NCI-H2029 (cell line): ENCODE results near the gene PIWIL4.

Experiments
- DNase-seq: peaks from one replicate; lab custom pipeline; 2025; lab: John Stamatoyannopoulos, UW

The PIWIL4 gene

DNA sequence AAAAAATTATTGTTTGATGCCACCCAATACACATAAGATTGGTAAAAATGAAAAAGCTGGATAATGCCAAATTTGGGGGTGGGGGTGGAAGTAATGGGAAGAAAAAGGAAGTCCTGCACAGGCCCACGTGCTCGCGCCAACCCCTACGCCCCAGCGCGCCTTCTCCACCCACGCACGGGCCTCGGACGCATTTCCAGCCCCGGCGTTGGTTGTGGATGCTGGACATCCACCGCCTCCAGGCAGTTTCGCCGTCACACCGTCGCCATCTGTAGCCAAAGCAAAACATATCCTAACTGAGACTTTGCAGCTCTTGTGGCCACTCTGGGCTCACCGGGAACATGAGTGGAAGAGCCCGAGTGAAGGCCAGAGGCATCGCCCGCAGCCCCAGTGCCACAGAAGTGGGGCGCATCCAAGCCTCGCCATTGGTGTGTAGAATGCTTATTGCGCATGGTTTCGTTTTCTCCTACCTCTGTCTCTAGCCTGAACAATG, at the start of gene PIWIL4:
Gene PIWIL4 (plus strand): TSS at position 188 of the 490 bp plus-strand sequence. CDS start 151 bp downstream, at position 339.
- DNase-seq = no peak

DNA sequence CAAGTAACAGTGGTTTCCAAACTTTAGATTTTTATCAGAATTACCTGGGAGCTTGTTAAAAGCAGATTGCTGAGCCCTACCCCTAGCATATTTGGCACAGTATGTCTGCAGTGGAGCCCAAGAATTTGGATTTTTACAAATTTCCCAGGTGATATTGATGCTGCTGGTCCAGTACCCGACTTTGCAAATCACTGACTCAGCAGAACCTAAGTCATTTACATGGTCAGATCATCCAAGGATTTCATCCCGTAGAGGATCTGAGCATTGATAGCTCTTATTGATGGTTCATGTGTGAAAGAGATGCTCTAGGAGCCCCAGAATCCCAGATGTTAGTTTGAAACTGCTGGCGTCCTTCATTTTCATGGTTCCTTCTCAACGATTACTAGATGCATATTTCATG, 48.9 kb upstream of the PIWIL4 start:
- DNase-seq = no peak

DNA sequence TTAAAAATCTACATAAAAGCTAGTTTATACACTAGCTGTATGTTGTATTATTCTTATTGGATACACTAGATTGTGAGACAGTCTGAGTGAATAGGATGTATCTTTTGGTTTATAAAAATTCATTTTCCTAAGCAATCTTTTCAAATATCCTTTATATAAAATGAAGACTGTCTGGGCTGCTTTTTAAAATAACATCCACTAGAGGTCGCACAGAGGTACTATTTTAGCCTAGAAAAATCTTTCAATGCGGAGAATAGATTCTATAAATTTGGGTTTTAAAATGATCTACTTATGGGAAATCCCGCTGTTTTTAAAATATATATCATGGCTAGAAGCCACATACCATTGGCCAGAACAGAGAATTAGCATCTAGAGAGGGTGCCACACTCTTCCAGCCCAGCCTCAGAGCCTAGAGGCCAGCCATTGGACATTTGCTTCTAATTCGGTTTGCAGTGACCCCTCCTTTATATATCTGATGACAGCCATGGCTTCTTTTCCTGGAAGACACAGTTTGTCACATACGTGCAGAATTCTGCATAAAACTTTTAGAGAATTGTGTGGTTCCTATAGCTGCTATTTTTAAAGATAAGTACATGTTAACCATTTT, 47.6 kb upstream of the PIWIL4 start:
- peak; percentile 6 for DNase-seq

DNA sequence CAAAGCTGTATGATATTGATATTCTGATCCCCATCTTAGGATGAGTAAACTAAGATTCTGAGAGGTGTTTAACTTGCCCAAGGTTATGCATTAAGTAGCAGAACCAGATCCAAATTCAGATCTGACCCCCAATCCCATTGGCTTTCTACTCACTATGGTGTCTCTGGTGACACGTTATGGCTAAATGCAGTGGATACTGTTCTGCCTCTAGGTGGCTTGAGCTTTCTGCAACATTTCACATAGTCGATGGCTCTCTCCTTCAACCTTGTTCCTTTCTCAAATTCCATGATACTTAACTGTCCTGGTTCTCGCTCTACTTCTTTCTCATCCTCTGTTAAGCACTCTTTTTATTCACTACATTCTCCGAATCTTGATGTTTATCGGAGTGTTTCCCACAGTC, 45.5 kb upstream of the PIWIL4 start:
- DNase-seq = no peak

DNA sequence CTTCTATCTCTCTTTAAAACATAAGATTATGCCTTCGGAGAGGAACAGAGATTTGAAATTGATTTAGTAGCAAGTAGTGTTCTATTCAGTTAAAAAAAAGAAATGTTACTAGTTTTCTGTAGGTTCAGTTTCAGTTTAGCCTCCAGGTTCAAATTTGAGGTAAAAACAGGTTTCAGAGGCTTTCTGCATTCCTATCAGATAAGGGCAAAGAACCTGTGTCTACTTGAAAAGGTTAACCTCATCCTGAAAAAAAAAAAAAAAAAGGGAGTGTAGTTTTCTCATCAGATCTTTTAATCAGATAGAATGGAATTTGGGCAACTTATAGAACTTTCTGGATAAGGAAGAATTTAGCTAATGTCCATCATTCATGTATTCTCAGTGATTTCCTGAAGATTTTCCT, 42.8 kb upstream of the PIWIL4 start:
- no peak for DNase-seq

DNA sequence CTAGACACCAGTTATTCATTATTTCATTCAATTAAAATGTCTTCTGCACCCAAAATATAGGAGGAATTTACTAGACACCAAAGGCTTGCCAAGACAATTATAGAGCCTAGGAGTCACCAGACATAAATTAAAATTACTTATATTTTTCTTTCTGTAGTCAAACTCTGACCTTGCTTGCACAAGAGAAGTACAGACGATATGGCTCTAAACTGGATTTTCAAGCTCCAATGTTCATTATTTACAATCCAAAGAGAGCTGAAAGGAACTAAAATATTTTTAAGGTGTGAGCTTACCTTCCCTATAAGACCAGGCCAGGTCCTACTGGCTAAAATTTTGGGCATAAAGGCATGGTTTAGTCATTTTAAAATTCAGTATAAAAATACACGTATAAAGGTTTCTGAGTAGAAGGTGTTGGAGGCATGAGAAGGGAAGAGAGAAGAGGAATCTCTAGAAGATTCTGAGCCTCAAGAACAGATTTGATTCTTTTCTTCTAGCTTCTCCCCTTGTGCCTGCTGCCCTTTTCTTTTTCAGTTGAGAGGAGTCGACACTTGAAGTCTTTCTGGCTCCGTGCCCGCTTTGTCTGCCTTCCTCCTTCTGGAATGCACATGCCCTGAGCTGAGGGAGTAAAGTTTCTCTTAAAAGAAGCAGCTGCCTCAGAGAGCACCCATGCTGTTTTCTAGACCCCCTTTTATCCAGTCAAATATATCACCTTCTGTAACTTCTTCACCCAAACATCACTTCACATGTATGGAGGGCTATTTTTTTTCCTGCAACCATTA, 41.4 kb upstream of the PIWIL4 start:
- no peak for DNase-seq

DNA sequence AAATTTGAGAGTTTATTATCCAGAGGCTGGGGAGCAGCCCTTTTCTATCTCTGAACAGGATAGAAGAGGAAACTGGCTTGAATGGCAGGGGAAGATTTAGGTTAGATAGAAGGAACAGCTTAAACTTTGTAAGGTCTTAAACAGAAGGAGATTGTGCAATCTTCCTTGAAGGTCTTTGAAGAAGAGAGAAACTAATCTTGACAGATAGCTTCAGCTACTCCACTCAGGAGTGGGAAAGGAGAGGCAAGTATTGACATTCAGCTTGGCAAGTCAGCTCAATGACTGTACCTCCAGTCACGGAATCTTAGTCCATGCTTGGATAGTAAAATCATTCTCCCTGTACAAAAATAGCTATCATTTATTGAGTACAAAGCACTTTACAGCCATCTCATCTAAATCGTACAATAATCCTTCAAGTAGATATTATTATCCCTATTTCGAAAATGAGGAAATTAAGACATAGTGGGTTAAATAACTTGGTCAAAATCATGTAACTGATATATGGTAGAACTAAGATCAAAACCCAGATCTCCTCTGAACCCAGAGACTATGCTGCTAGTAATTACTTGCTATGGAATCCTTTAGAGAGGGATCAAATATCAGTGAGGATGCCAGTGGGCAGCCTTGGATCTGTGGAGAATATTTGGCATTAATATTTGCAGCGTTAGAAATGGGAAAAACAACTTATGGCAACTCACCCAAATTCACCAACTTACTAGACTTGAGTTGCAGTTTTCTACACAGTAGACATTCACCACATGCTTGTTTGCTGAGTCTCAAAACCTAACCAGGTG, 40.3 kb upstream of the PIWIL4 start:
- DNase-seq = no peak

DNA sequence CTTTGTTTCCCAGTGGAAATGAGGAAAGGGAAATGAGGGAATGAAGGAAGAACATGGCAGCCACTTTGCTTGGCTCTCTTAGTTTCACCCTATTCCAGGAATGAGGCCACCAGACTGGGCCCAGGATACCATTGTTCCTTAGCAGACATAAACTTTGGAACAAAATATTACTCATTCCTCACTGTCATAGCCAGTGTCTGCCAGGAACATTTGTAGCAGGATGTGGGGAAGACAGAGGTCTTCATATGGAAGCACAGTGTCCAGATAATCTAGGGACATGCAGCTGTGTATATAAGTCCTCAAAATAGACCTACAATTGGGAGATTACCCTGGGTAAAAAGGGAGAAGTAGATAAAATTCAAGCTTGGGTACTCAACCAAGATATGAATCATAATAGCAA, 38.6 kb upstream of the PIWIL4 start:
- DNase-seq = no peak

DNA sequence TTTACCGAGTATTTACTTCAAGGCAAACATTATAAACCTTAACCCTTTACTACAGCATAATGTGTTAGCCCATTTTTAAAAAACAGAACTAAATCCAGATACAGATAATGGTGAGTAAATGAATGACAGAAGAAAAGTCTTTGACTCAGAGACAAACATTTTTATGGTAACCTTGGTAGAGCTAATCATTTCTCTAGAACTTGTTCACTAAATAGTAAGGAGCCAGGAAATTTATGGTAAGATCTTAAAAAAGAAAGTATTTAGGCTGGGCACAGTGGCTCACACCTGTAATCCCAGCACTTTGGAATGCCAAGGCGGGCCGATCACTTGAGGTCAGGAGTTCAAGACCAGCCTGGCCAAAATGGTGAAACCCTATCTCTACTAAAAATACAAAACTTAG, 35.0 kb upstream of the PIWIL4 start:
- DNase-seq = no peak

DNA sequence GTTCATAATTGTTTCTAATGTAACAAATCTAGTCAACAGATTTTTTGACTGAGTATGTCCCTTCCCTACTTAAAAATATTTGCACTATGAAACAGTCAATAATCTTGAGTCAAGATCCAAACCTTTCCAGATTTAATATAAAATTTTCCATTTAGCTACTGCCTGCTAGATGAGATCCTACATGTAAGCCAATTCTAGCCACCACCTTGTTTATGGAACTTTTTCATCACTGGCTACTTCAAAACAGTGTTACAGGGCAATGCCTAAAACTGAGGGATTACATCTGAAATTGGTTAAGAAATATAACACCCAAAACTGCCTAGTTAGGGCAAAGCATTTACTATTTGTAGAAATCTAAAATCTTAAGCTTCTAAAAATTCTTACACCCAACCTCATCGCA, 34.0 kb upstream of the PIWIL4 start:
- no peak for DNase-seq

DNA sequence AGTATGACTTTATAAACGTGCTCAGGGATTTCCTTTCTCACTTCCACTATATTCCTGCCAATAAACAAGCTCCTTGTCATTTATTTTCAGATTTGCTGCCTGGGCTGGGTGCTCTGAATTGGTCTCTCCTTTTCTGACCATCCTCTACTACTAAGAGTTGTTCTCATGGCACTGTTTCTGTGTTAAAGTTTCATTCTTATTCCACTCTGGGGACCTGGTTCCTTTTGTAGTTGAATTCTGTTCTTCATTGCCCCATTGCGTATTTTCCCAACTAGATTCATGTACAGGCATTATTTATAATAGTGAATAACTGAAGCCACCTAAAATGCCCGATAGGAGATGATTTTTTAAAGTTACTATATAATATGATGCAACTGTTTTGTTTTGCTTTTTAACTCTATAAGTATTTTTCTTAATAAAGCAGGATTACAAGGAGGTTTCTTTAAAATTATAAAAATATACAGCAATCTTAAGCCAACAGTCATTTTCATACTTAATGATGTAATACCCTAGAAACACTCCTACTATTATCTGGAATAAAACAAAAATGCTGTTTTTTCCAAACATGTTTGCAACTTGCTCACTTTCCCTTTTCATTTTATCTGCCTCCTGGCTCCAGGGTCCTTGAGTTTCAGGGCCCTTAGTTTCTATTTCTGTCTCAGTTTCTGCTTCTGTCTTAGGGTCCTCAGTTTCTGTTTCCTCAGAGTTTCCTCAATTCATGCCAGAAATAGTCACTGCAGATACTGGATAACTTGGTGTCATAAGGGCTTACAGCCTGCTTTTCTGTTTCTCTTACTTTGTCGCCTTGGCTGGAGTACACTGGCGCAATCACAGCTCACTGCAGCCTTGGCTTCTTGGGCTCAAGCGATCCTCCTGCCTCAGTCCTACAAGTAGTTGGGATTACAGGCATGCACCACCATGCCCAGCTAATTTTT, 33.2 kb upstream of the PIWIL4 start:
- no peak for DNase-seq

DNA sequence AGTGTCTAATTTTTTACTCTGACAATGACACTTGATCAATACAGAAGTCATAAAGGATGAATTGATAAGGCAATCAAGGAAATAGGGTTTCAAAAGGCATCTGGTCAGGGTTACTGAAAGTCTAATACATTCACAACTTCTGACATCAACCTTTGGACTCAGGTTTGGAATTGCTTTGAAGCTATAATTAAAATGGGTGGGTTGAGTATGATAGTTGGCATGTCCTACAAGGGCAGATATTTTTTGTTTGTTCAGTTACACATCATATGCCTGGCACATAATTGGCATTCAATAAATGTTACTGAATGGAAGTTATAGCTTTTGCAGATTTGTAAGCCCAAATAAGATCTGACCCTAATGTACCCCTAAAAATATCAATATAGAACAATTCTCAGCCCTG, 30.8 kb upstream of the PIWIL4 start:
- no peak for DNase-seq

DNA sequence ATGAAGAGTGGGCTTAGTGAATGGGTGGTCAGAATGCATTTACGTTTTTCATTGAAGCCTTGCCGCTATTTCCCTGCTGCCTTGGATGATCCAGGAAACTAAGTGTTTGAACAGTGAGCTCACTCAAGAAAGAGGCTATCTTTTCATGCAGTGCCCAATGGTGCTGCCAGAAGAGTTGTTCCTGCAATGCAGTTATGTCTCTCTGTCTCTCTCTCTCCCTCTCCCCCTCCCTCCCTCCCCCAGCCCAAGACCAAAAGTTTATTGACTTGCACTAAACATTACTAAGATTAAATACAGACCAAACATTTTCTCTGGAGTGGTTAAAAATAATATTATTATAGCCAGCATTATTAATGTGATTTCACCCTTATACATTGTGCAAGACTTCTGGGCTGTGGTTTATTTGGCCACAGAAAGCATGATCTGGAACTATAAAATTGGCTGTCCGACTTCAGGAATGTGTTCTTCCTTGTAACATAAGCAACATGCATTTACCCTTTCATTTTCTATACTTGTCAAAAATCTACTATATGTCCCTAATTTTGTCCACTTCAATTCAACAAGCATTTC, 30.1 kb upstream of the PIWIL4 start:
- DNase-seq = no peak

DNA sequence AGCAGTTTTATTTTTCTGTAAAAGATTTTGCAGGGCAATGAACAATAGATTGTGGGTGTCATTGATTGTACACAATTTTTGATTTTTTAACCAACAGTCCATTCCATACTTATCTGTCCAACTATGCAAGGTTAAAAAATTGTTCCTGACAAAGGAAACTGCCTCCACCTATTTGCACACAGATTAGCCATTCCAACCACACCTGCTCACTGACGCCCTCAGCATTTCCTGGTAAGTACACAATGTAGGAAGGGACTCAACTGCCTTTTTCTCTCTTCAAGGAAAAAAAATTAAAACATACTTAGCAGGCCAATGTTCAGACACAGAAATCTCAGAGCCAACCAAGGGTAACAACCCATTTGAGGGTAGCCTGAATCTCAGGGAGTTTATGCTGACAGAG, 27.7 kb upstream of the PIWIL4 start:
- DNase-seq = no peak

DNA sequence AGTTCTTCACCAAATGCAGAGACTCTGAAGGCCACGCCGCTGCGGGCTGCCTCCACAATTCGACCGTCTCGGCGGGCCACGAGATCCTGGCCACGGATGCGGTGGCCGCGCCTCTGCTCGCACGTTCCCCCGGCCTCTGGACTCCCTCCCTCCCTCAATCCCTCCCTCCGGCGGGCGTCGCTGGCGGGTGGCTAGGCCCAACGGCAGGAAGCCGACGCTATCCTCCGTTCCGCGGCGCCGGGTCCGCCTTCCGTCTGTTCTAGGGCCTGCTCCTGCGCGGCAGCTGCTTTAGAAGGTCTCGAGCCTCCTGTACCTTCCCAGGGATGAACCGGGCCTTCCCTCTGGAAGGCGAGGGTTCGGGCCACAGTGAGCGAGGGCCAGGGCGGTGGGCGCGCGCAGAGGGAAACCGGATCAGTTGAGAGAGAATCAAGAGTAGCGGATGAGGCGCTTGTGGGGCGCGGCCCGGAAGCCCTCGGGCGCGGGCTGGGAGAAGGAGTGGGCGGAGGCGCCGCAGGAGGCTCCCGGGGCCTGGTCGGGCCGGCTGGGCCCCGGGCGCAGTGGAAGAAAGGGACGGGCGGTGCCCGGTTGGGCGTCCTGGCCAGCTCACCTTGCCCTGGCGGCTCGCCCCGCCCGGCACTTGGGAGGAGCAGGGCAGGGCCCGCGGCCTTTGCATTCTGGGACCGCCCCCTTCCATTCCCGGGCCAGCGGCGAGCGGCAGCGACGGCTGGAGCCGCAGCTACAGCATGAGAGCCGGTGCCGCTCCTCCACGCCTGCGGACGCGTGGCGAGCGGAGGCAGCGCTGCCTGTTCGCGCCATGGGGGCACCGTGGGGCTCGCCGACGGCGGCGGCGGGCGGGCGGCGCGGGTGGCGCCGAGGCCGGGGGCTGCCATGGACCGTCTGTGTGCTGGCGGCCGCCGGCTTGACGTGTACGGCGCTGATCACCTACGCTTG, 23.2 kb upstream of the PIWIL4 start, which contains the start of gene FUT4:
Gene FUT4 (plus strand): TSS at position 227 of the 951 bp plus-strand sequence. CDS start 213 bp downstream, at position 440.
- DNase-seq = peak; percentile 86

DNA sequence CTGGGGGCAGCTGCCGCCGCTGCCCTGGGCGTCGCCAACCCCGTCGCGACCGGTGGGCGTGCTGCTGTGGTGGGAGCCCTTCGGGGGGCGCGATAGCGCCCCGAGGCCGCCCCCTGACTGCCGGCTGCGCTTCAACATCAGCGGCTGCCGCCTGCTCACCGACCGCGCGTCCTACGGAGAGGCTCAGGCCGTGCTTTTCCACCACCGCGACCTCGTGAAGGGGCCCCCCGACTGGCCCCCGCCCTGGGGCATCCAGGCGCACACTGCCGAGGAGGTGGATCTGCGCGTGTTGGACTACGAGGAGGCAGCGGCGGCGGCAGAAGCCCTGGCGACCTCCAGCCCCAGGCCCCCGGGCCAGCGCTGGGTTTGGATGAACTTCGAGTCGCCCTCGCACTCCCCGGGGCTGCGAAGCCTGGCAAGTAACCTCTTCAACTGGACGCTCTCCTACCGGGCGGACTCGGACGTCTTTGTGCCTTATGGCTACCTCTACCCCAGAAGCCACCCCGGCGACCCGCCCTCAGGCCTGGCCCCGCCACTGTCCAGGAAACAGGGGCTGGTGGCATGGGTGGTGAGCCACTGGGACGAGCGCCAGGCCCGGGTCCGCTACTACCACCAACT, 22.4 kb upstream of the PIWIL4 start:
- no peak for DNase-seq

DNA sequence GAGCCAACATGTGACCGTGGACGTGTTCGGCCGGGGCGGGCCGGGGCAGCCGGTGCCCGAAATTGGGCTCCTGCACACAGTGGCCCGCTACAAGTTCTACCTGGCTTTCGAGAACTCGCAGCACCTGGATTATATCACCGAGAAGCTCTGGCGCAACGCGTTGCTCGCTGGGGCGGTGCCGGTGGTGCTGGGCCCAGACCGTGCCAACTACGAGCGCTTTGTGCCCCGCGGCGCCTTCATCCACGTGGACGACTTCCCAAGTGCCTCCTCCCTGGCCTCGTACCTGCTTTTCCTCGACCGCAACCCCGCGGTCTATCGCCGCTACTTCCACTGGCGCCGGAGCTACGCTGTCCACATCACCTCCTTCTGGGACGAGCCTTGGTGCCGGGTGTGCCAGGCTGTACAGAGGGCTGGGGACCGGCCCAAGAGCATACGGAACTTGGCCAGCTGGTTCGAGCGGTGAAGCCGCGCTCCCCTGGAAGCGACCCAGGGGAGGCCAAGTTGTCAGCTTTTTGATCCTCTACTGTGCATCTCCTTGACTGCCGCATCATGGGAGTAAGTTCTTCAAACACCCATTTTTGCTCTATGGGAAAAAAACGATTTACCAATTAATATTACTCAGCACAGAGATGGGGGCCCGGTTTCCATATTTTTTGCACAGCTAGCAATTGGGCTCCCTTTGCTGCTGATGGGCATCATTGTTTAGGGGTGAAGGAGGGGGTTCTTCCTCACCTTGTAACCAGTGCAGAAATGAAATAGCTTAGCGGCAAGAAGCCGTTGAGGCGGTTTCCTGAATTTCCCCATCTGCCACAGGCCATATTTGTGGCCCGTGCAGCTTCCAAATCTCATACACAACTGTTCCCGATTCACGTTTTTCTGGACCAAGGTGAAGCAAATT, 21.7 kb upstream of the PIWIL4 start:
- DNase-seq = no peak

DNA sequence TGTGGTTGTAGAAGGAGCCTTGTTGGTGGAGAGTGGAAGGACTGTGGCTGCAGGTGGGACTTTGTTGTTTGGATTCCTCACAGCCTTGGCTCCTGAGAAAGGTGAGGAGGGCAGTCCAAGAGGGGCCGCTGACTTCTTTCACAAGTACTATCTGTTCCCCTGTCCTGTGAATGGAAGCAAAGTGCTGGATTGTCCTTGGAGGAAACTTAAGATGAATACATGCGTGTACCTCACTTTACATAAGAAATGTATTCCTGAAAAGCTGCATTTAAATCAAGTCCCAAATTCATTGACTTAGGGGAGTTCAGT, 21.1 kb upstream of the PIWIL4 start:
- no peak for DNase-seq

DNA sequence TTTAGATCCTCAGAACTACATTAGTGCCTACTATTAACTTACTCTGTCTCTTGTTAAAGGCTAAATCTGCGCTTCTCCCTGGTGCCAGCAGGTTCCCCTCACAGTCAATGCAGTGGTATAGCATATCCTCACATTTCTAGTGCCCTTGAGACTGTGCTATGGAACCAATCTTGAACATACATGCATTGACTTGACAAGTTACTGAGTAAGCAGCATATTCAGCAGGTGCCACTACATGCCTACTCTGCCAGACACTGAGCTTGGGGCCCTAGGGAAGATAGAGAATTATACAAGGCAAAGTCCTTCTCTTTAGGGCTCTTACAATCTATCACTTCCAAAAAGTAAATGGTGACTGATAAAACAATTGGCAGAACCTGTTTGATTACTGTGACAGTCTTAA, 20.3 kb upstream of the PIWIL4 start:
- DNase-seq = no peak
